SU-DHL-6 (cell line): ENCODE data around the gene MGAT4A.

ENCODE experiments used
- CTCF ChIP-seq: fragments of 200-600 bp; sonication (generic); IDR thresholded peaks from one replicate; pipeline ENCODE4 v1.5.1; 2017; ENCODE audit warnings: antibody characterized with exemption, mild to moderate bottlenecking, low read length, moderate library complexity; ENCODE audit not compliant: insufficient read depth, poor library complexity, severe bottlenecking
- EZH2phosphoT487 ChIP-seq: fragments of 200-600 bp; sonication (generic), shearing (Covaris generic); conservative IDR thresholded peaks from 2 replicates; pipeline ENCODE4 v1.6.1; 2018; ENCODE audit warnings: mild to moderate bottlenecking, antibody characterized with exemption, low read length, moderate library complexity, mixed read lengths

GRCh38 chr2:98683728-98684127 lies 47.2 kb downstream of the MGAT4A start:
- TF ChIP-seq CTCF (no peak), EZH2phosphoT487 (no peak)
